Activated B cell treated with CpG ODN at 0.5 μM for 24 hours (primary cell): ENCODE measurements around the gene F2R. TPM values are rescaled to one million over a fixed set of nuclear protein-coding genes. Genes with fewer than 3 reads are reported as not detected.

Source experiments
- ATAC-seq: fragments of 200-7000 bp; cut with Tn5 transposase; one replicate; pipeline ENCODE4 v1.10.0; 2021; ENCODE audit warnings: low read depth, mild to moderate bottlenecking, moderate library complexity
- CTCF ChIA-PET: fragments of 350-600 bp; sonication (Branson Sonifier 250); formaldehyde crosslinking; loops from one replicate; lab custom pipeline; 2021; ENCODE audit warnings: antibody characterized with exemption; lab: Charles Lee
- POLR2A ChIA-PET: fragments of 350-600 bp; sonication (Branson Sonifier 250); formaldehyde crosslinking; loops from one replicate; lab custom pipeline; 2021; ENCODE audit warnings: antibody characterized with exemption; lab: Charles Lee
- DNase-seq: peaks from one replicate; pipeline ENCODE4 v3.0.0; 2022
- H3K27ac Mint-ChIP-seq: one replicate; pipeline ENCODE4 v1.8.0; 2020; ENCODE audit warnings: mixed read lengths
- H3K27me3 Mint-ChIP-seq: one replicate; pipeline ENCODE4 v1.8.0; 2021; ENCODE audit warnings: mixed read lengths
- H3K36me3 Mint-ChIP-seq: one replicate; pipeline ENCODE4 v1.8.0; 2021; ENCODE audit warnings: low read depth, mixed read lengths
- H3K4me1 Mint-ChIP-seq: one replicate; pipeline ENCODE4 v1.8.0; 2021; ENCODE audit warnings: mixed read lengths
- H3K4me3 Mint-ChIP-seq: one replicate; pipeline ENCODE4 v1.8.0; 2020; ENCODE audit warnings: mild to moderate bottlenecking, mixed read lengths
- H3K9me3 Mint-ChIP-seq: one replicate; pipeline ENCODE4 v1.8.0; 2020; ENCODE audit warnings: mixed read lengths
- intact Hi-C: fragments of 100-400 bp; cut with micrococcal nuclease; formaldehyde crosslinking; loops from one replicate; pipeline ENCODE4 v1.15.1; 2024
- total RNA-seq: library from RNA; stranded (reverse); gene quantifications from 2 replicates; pipeline ENCODE4 v1.2.3, GENCODE V29; 2022
- TF ChIP-seq, protein P1 (sequence below): fragments of 200-600 bp; IDR thresholded peaks from one replicate; pipeline ENCODE4 v1.8.0; 2022; ENCODE audit warnings: antibody characterized with exemption, mild to moderate bottlenecking

The F2R gene
- 0.18 and 0.20 TPM in 2 replicates for total RNA-seq

DNA sequence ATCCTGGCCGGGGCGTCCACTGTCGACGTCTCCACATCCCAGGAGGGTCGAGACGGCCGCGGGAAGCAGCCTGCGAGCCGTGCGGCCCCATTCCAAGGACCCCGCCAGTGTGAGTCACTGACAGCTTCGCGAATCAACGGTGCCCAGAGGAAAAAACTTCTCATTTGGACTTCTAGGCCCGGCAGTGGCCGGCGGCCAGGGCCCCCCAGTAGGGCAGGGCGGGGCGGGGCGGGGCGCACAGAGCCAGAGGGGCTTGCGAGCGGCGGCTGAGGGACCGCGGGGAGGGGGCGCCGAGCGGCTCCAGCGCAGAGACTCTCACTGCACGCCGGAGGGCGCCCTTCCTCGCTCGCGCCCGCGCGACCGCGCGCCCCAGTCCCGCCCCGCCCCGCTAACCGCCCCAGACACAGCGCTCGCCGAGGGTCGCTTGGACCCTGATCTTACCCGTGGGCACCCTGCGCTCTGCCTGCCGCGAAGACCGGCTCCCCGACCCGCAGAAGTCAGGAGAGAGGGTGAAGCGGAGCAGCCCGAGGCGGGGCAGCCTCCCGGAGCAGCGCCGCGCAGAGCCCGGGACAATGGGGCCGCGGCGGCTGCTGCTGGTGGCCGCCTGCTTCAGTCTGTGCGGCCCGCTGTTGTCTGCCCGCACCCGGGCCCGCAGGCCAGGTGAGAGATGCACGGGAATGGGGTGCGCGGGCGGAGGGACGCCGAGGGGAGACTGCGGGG, at the start of gene F2R:
TSS of gene F2R (plus strand) at position 391 of the 720 bp plus-strand sequence. CDS start at position 573, 182 bp downstream.
- POLR2A ChIA-PET = no interaction called here
- DNase-seq (peak; percentile 23), ATAC-seq (peak; percentile 77)
- intact Hi-C loops = loop anchor here (1.0 to 5.0 kb wide), 3 partner anchors 23 to 314 kb away; partner anchors contain the start of gene IQGAP2
- peak within 1 kb of the TSS; percentile 80 for H3K4me3 Mint-ChIP-seq
- H3K27ac Mint-ChIP-seq = no peak within 1 kb of the TSS
- CTCF ChIA-PET = interaction anchor here (0.7 kb wide), 1 partner anchor 59 kb away, joined by 3 read pairs; no protein-coding TSS in a partner anchor
- TF ChIP-seq, protein P1, sequence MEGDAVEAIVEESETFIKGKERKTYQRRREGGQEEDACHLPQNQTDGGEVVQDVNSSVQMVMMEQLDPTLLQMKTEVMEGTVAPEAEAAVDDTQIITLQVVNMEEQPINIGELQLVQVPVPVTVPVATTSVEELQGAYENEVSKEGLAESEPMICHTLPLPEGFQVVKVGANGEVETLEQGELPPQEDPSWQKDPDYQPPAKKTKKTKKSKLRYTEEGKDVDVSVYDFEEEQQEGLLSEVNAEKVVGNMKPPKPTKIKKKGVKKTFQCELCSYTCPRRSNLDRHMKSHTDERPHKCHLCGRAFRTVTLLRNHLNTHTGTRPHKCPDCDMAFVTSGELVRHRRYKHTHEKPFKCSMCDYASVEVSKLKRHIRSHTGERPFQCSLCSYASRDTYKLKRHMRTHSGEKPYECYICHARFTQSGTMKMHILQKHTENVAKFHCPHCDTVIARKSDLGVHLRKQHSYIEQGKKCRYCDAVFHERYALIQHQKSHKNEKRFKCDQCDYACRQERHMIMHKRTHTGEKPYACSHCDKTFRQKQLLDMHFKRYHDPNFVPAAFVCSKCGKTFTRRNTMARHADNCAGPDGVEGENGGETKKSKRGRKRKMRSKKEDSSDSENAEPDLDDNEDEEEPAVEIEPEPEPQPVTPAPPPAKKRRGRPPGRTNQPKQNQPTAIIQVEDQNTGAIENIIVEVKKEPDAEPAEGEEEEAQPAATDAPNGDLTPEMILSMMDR = no peak
- no peaks in the 10 kb centered on the region for H3K36me3 Mint-ChIP-seq
- peaks cover 42% of the 10 kb centered on the region for H3K27me3 Mint-ChIP-seq
- H3K4me1 Mint-ChIP-seq = peaks cover 25% of the 10 kb centered on the region
- no peaks in the 10 kb centered on the region for H3K9me3 Mint-ChIP-seq

GRCh38 chr5:76667495-76667894, 48.4 kb upstream of the F2R start:
- CTCF ChIA-PET = no interaction called here
- no peak overlapping the region for H3K27ac Mint-ChIP-seq

DNA sequence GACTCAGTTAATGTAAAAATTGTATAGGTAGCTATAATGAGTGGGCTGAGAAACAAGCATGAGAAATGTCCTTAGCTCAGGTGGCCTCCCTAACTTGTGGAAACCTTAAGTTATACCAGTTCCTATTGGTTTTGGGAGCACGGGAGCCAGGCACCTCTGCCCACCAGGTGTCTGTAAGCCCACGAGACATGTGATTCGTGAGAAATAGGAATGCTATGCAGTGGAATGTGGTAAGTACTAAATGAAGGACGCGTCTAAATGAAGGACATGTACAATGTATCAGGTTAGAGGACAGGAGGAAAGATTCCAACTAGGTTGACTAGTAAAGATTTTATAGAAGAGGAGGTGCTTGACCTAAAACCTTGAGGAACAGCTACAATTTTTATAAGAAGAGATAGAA, 46.7 kb upstream of the F2R start:
- CTCF ChIA-PET = interaction anchor here (1.3 kb wide), 1 partner anchor 105 kb away, joined by 6 read pairs; no protein-coding TSS in a partner anchor
- no peaks in the 10 kb centered on the region for H3K9me3 Mint-ChIP-seq
- DNase-seq (no peak), ATAC-seq (no peak)
- peaks cover 13% of the 10 kb centered on the region for H3K36me3 Mint-ChIP-seq
- TF ChIP-seq, protein P1 = no peak
- intact Hi-C loops = no loop called here
- POLR2A ChIA-PET = no interaction called here
- peaks cover under 1% of the 10 kb centered on the region for H3K4me1 Mint-ChIP-seq
- no peaks in the 10 kb centered on the region for H3K27me3 Mint-ChIP-seq
- no peak overlapping the region for H3K27ac Mint-ChIP-seq
- no peak overlapping the region for H3K4me3 Mint-ChIP-seq

More at GRCh38 chr5:76667495-76667894, 48.4 kb upstream of the F2R start:
- intact Hi-C loops = no loop called here
- POLR2A ChIA-PET = no interaction called here
- ATAC-seq (no peak), DNase-seq (no peak)
- TF ChIP-seq, protein P1 = no peak
- no peaks in the 10 kb centered on the region for H3K9me3 Mint-ChIP-seq
- H3K36me3 Mint-ChIP-seq = peaks cover 13% of the 10 kb centered on the region
- peaks cover 9% of the 10 kb centered on the region for H3K4me1 Mint-ChIP-seq
- H3K27me3 Mint-ChIP-seq = no peaks in the 10 kb centered on the region
- no peak overlapping the region for H3K4me3 Mint-ChIP-seq

DNA sequence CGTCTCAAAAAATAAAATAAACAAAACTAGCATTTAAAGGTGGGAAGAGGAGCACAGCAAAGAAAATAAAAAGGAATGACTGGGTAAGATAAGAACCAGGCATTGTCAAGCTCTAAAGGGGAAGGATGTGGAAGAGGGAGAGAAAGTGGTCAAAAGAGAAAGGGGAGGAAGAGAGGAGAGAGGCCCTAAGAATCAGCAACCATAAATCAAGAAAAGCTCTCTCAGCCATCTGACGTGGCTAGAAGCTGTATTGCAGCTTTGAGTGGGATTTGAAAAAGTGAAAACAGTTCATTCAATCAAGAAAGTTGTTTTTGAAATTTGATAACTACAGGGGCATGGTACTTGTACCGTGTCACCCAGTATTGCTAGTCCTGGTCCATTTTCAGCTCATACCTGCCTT, 45.4 kb upstream of the F2R start:
- H3K36me3 Mint-ChIP-seq = peaks cover 13% of the 10 kb centered on the region
- TF ChIP-seq, protein P1 = no peak

GRCh38 chr5:76672242-76672641, 43.7 kb upstream of the F2R start:
- Mint-ChIP-seq H3K36me3 (peaks cover 17% of the 10 kb centered on the region), H3K9me3 (no peaks in the 10 kb centered on the region), H3K4me3 (no peak overlapping the region), H3K27me3 (no peaks in the 10 kb centered on the region), H3K4me1 (no peaks in the 10 kb centered on the region), H3K27ac (no peak overlapping the region)
- ChIA-PET CTCF (no interaction called here), POLR2A (no interaction called here)
- TF ChIP-seq, protein P1 = no peak
- ATAC-seq (no peak), DNase-seq (no peak)
- intact Hi-C loops = no loop called here

More for the DNA sequence above, 45.4 kb upstream of the F2R start:
- Mint-ChIP-seq H3K4me1 (no peaks in the 10 kb centered on the region), H3K27ac (no peak overlapping the region), H3K9me3 (no peaks in the 10 kb centered on the region), H3K4me3 (no peak overlapping the region), H3K27me3 (no peaks in the 10 kb centered on the region)
- POLR2A ChIA-PET = no interaction called here
- no peak for ATAC-seq
- CTCF ChIA-PET = no interaction called here
- DNase-seq = no peak
- intact Hi-C loops = no loop called here
